ENCODE data around the gene ERICH2.
A peak's percentile ranks its signal among the peaks of the same experiment; 100 is the strongest.

ERICH2 gene

GRCh38 chr2:170818036-170818751 is 48.0 kb downstream of the ERICH2 start:
- DNase-seq, result no peak

- no peak for DNase-seq
Measured at GRCh38 chr2:170818752-170819470, 48.7 kb downstream of the ERICH2 start.

- DNase-seq, result no peak
Measured at GRCh38 chr2:170819680-170820664, 49.8 kb downstream of the ERICH2 start.

GRCh38 chr2:170820757-170821530 is 50.8 kb downstream of the ERICH2 start:
- DNase-seq, result peak; percentile 61

- no peak for DNase-seq
Measured at GRCh38 chr2:170821531-170822289, 51.5 kb downstream of the ERICH2 start.

- DNase-seq, result peak; percentile 47
Measured at GRCh38 chr2:170822290-170823087, 52.3 kb downstream of the ERICH2 start.

- DNase-seq, result no peak
Measured at GRCh38 chr2:170823088-170823897, 53.1 kb downstream of the ERICH2 start.

- no peak for DNase-seq
Measured at GRCh38 chr2:170823898-170824215, 53.7 kb downstream of the ERICH2 start.

GRCh38 chr2:170824526-170825015 is 54.4 kb downstream of the ERICH2 start:
- no peak for DNase-seq

- no peak for DNase-seq
Measured at GRCh38 chr2:170827841-170828532, 57.8 kb downstream of the ERICH2 start.

- DNase-seq, result no peak
Measured at GRCh38 chr2:170828533-170828916, 58.3 kb downstream of the ERICH2 start.

GRCh38 chr2:170829036-170829435 is 58.9 kb downstream of the ERICH2 start:
- no peak for DNase-seq

- no peak for DNase-seq
Measured at GRCh38 chr2:170830166-170830565, 60.0 kb downstream of the ERICH2 start.

GRCh38 chr2:170831115-170831514 is 60.9 kb downstream of the ERICH2 start:
- no peak for DNase-seq

- DNase-seq, result no peak
Measured at GRCh38 chr2:170836027-170836426, 65.8 kb downstream of the ERICH2 start.

- no peak for DNase-seq
Measured at GRCh38 chr2:170840717-170841210, 70.6 kb downstream of the ERICH2 start.

GRCh38 chr2:170842785-170843184 is 72.6 kb downstream of the ERICH2 start:
- no peak for DNase-seq

- peak; percentile 50 for DNase-seq
Measured at GRCh38 chr2:170843656-170844055, 73.5 kb downstream of the ERICH2 start.

GRCh38 chr2:170845343-170845742 is 75.2 kb downstream of the ERICH2 start:
- DNase-seq, result no peak

All from activated CD4-positive, alpha-beta T cell treated with anti-CD3 and anti-CD28 coated beads, Interleukin-2, amount 50 U/mL, for 16 hours (primary cell).